Erythroblast (primary cell): ENCODE data around the gene CDC26.

ENCODE experiments used
- DNase-seq, 2 experiments: peaks; one replicate each; lab custom pipeline; 2025; lab: John Stamatoyannopoulos, UW
- GATA1 ChIP-seq: IDR thresholded peaks from 2 replicates; pipeline ENCODE4 v1.6.1; 2011; ENCODE audit warnings: low read depth, mild to moderate bottlenecking, control low read depth, low read length, moderate library complexity
- POLR2A ChIP-seq: IDR thresholded peaks from 2 replicates; pipeline ENCODE4 v1.6.1; 2011; ENCODE audit warnings: mild to moderate bottlenecking, low read length

The CDC26 gene

GRCh38 chr9:113275157-113276131 lies at the start of gene CDC26, which contains the start of gene PRPF4:
CDC26 (minus strand) TSS chr9:113275572; CDS start chr9:113272507, 3,065 bp downstream.
PRPF4 (plus strand) TSS chr9:113275658; CDS start chr9:113275744, 86 bp downstream.
- TF ChIP-seq POLR2A (peak; percentile 98), GATA1 (no peak)

GRCh38 chr9:113322671-113323070 lies 47.3 kb upstream of the CDC26 start:
- no peak for DNase-seq
- TF ChIP-seq GATA1 (no peak), POLR2A (no peak)

More at GRCh38 chr9:113275157-113276131, at the start of gene CDC26, which contains the start of gene PRPF4:
- DNase-seq, result peak; percentile 97 to 98

GRCh38 chr9:113320051-113320450 lies 44.7 kb upstream of the CDC26 start:
- no peak for DNase-seq
- no peak for TF ChIP-seq POLR2A
- no peak for TF ChIP-seq GATA1

- DNase-seq, result no peak
- TF ChIP-seq GATA1 (no peak), POLR2A (no peak)
These were observed 43.7 kb upstream of the CDC26 start for GRCh38 chr9:113319054-113319453.

GRCh38 chr9:113317777-113318176 lies 42.4 kb upstream of the CDC26 start:
- TF ChIP-seq POLR2A, result no peak
- no peak for TF ChIP-seq GATA1
- DNase-seq, result no peak

- TF ChIP-seq GATA1 (no peak), POLR2A (no peak)
- no peak for DNase-seq
These were observed 40.7 kb upstream of the CDC26 start for GRCh38 chr9:113316030-113316429.

- DNase-seq, result no peak
- TF ChIP-seq GATA1, result no peak
- TF ChIP-seq POLR2A, result no peak
These were observed 39.9 kb upstream of the CDC26 start for GRCh38 chr9:113315231-113315630.

GRCh38 chr9:113313261-113313660 lies 37.9 kb upstream of the CDC26 start:
- no peak for TF ChIP-seq GATA1
- no peak for DNase-seq

GRCh38 chr9:113311961-113312360 lies 36.6 kb upstream of the CDC26 start:
- TF ChIP-seq POLR2A (no peak), GATA1 (no peak)
- DNase-seq, result no peak

GRCh38 chr9:113310538-113310937 lies 35.2 kb upstream of the CDC26 start:
- TF ChIP-seq GATA1, result no peak
- TF ChIP-seq POLR2A, result no peak
- no peak for DNase-seq

- DNase-seq, result peak; percentile 61 to 76
- TF ChIP-seq GATA1 (no peak), POLR2A (no peak)
These were observed 33.9 kb upstream of the CDC26 start for GRCh38 chr9:113309204-113309813.

GRCh38 chr9:113307396-113307975 lies 32.1 kb upstream of the CDC26 start:
- TF ChIP-seq GATA1 (no peak), POLR2A (no peak)
- DNase-seq, result no peak

- DNase-seq, result no peak
These were observed 31.2 kb upstream of the CDC26 start for GRCh38 chr9:113306566-113306965.

GRCh38 chr9:113302792-113303418 lies 27.5 kb upstream of the CDC26 start, which contains the start of gene RNF183:
RNF183 (minus strand) TSS chr9:113303376; CDS start chr9:113298184, 5,192 bp downstream.
- no peak for DNase-seq
- TF ChIP-seq GATA1 (no peak), POLR2A (no peak)

More at GRCh38 chr9:113306566-113306965, 31.2 kb upstream of the CDC26 start:
- TF ChIP-seq GATA1 (no peak), POLR2A (no peak)
